Measurements from ENCODE around the gene ZNF224.
A peak's percentile ranks its signal among the peaks of the same experiment; 100 is the strongest.

ZNF224 gene

GRCh38 chr19:44141191-44142058, 47.3 kb downstream of the ZNF224 start, which contains the start of gene ZNF234:
TSS of gene ZNF234 (plus strand) at chr19:44141554. CDS start at chr19:44144633, 3,079 bp downstream.
- DNase-seq, result peak; percentile 44

GRCh38 chr19:44142059-44142433, 47.9 kb downstream of the ZNF224 start:
- no peak for DNase-seq

- DNase-seq, result no peak
These were observed 55.6 kb downstream of the ZNF224 start for GRCh38 chr19:44149776-44150175.

GRCh38 chr19:44151491-44151890, 57.3 kb downstream of the ZNF224 start:
- no peak for DNase-seq

- DNase-seq, result no peak
These were observed 62.3 kb downstream of the ZNF224 start for GRCh38 chr19:44156475-44156874.
